ENCODE measurements around the gene EVI5L.
"Not testable (repeated sequence)": the region's sequence is repeated elsewhere in the genome, so short reads cannot be mapped to it uniquely, and the experiment has no call there.

EVI5L gene

GRCh38 chr19:7846155-7846646 lies 16.2 kb downstream of the EVI5L start:
- no peak for DNase-seq

GRCh38 chr19:7847664-7848063 lies 17.6 kb downstream of the EVI5L start:
- no peak for DNase-seq

- no peak for DNase-seq
These were observed 18.9 kb downstream of the EVI5L start for GRCh38 chr19:7848779-7849457.

- DNase-seq = no peak
These were observed 19.6 kb downstream of the EVI5L start for GRCh38 chr19:7849631-7849999.

GRCh38 chr19:7850000-7850813 lies 20.2 kb downstream of the EVI5L start:
- DNase-seq = no peak

GRCh38 chr19:7850945-7851622 lies 21.1 kb downstream of the EVI5L start:
- DNase-seq = no peak

- DNase-seq = no peak
These were observed 21.8 kb downstream of the EVI5L start for GRCh38 chr19:7851623-7852500.

- DNase-seq = peak in 1 of 2 experiments; percentile 11
These were observed 23.1 kb downstream of the EVI5L start for GRCh38 chr19:7852851-7853769.

- no peak for DNase-seq
These were observed 23.7 kb downstream of the EVI5L start for GRCh38 chr19:7853770-7854128.

- no peak for DNase-seq
These were observed 25.5 kb downstream of the EVI5L start for GRCh38 chr19:7855426-7856108.

- no peak for DNase-seq
These were observed 26.1 kb downstream of the EVI5L start for GRCh38 chr19:7856109-7856591.

- no peak for DNase-seq
These were observed 27.0 kb downstream of the EVI5L start for GRCh38 chr19:7856679-7857663.

- peak in 1 of 2 experiments; percentile 15 for DNase-seq
These were observed 27.7 kb downstream of the EVI5L start for GRCh38 chr19:7857727-7858108.

- DNase-seq = peak in 1 of 2 experiments; percentile 16
These were observed 28.2 kb downstream of the EVI5L start for GRCh38 chr19:7858109-7858770.

- DNase-seq = not testable (repeated sequence)
These were observed 29.1 kb downstream of the EVI5L start for GRCh38 chr19:7859087-7859486.

GRCh38 chr19:7859831-7860713 lies 30.1 kb downstream of the EVI5L start:
- no peak for DNase-seq

- peak; percentile 51 to 72 for DNase-seq
These were observed 30.9 kb downstream of the EVI5L start for GRCh38 chr19:7860714-7861618.

Data from cerebellar nuclear complex (tissue), 1 donor.